ENCODE measurements around the gene OR4C45.

GRCh38 chr11:50037251-50037650 lies 4.6 kb downstream of the OR4C45 start:
- TF ChIP-seq CTCF (optimal IDR thresholded peaks at IDR 0.05 in 1 of 3, IDR thresholded peaks at IDR 0.05 in 1 of 3, conservative IDR thresholded peaks at IDR 0.05 in 1 of 3; ENCODE audit: extremely low read depth in 1 of 3, insufficient read depth in 2 of 3, low read length in 3 of 3) (no peak), EZH2 (IDR thresholded peaks at IDR 0.05; ENCODE audit: low read length) (no peak)
